ENCODE data around the gene ZDHHC20. TPM values are rescaled to one million over a fixed set of nuclear protein-coding genes. Genes with fewer than 3 reads are reported as not detected.

ZDHHC20 gene
- total RNA-seq (10 to 100 TPM; 60.1 to 73.8 (median 68.0) TPM), total RNA-seq (86.1 to 197 (median 149) reads per million in 29 experiments)
- 88.4 TPM for total RNA-seq (2013)

DNA sequence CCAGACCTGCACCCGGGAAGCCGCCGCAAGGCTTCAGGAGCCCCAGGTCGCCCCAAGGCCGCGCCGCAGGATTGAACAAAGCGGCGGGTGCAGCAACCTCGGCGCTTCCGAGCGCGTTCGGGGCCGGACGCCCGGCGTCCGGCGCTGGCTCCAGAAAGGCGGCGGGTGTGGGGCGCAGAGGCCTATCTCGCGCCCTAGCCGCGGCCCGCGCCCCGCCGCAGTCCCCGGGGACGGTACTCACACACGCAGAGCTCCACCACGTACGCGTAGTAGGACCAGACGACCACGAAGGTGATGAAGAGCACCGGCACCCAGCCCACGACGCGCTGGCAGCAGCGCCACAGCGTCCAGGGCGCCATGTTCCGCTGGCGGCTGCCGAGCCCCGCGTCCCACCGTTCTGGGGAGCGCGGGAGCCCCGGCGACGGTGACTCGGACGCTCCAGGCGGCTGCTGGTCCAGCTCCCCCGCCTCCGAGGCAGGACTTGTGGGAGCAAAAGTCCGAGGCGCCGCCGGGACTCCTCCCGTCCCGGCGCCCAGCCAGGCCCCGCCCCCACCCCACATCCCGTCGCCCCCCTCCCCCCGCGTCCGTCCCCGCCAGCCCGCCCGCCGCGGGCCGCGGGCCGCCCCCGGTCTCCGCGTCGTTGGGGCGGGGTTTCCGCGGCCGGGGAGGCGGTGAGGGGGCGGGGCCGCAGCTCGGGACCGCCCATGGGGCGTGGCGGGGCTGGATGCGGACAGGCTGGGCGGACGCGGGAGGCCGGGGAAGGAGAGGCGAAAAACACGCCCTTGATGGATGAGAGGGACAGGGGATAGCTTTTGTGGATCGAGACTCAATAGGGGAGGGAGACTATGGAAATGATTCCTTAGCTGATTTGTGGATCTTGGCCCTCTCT is at the start of gene ZDHHC20:
Gene ZDHHC20 (minus strand): TSS at position 491 of the 889 bp plus-strand sequence. CDS start 132 bp downstream, at position 359.
- POLR2A ChIA-PET, result interaction anchor here (0.5 to 0.6 kb wide), 3 partner anchors 9 to 282 kb away, joined by 3 to 5 read pairs (median 4); no protein-coding TSS in a partner anchor
- Mint-ChIP-seq H3K4me1 (peaks cover 36 to 50% (median 40%) of the 10 kb centered on the region in 3 donors), H3K27me3 (no peaks in the 10 kb centered on the region), H3K4me3 (peak within 1 kb of the TSS; percentile 91 to 93 (median 93)), H3K36me3 (peaks cover 4% of the 10 kb centered on the region), H3K27ac (peak within 1 kb of the TSS; percentile 83 to 92), H3K9me3 (no peaks in the 10 kb centered on the region)
- CTCF ChIA-PET, result interaction anchor here (0.5 to 2.4 kb wide), 6 partner anchors 18 to 559 kb away, joined by 3 to 10 read pairs (median 4); no protein-coding TSS in a partner anchor
- peak within 1 kb of the TSS; percentile 75 to 94 for H3K4me3 ChIP-seq (ENCODE audit: control insufficient read depth in 1 of 2, extremely low read depth in 1 of 2, low read length in 1 of 2)
- ATAC-seq (replicated peaks in 1 of 4) (peak; percentile 85 to 94 (median 88)), DNase-seq (peak; percentile 49 to 94 (median 80))
- H3K9me3 ChIP-seq, result no peaks in the 10 kb centered on the region
- peak within 1 kb of the TSS; percentile 62 for H3K27ac ChIP-seq (ENCODE audit: low read length)
- no peaks in the 10 kb centered on the region for H3K27me3 ChIP-seq (replicated peaks in 1 of 2; ENCODE audit: control insufficient read depth in 2 of 2, extremely low read depth in 1 of 2, insufficient read depth in 2 of 2, low read length in 1 of 2)
- H3K36me3 ChIP-seq (ENCODE audit: control insufficient read depth in 2 of 2, extremely low read depth in 1 of 2, insufficient read depth in 1 of 2, low read length in 1 of 2), result no peaks in the 10 kb centered on the region
- H3K4me1 ChIP-seq (ENCODE audit: control insufficient read depth in 1 of 2, extremely low read depth in 1 of 2, insufficient read depth in 2 of 2, low read length in 2 of 2), result peaks cover 10 to 12% of the 10 kb centered on the region in 2 experiments
- under 1% methylated on average over 80 of the region's 107 CpGs for WGBS (ENCODE audit: insufficient coverage)

DNA sequence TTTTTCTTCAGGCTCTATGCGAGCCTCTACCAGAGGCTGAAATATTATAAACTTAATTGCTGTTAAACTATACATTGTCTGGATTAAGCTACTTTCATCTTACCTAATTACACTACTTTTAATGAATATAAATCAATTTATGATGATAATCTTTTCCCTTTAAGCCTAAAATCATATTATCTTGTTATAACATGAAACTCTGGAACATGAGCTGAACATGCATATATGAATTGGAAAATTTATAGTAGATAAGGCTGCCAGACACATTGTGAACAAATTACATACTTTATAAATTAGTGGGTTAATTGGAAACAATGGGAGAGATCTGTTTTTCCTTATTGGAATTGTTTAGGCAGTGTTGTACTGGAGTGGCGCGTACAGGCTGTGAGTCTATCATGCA is 45.3 kb upstream of the ZDHHC20 start:
- Mint-ChIP-seq H3K36me3 (peaks cover 47% of the 10 kb centered on the region), H3K4me3 (no peak overlapping the region), H3K27ac (no peak overlapping the region), H3K4me1 (no peaks in the 10 kb centered on the region), H3K27me3 (no peaks in the 10 kb centered on the region), H3K9me3 (no peaks in the 10 kb centered on the region)
- no peak overlapping the region for H3K4me3 ChIP-seq (ENCODE audit: control insufficient read depth in 1 of 2, extremely low read depth in 1 of 2, low read length in 1 of 2)
- DNase-seq (no peak), ATAC-seq (replicated peaks in 1 of 4) (no peak)
- H3K36me3 ChIP-seq (ENCODE audit: control insufficient read depth in 2 of 2, extremely low read depth in 1 of 2, insufficient read depth in 1 of 2, low read length in 1 of 2), result peaks cover 10 to 29% of the 10 kb centered on the region in 2 donors
- CTCF ChIA-PET, result no interaction called here
- POLR2A ChIA-PET, result no interaction called here
- H3K9me3 ChIP-seq, result no peaks in the 10 kb centered on the region
- H3K27ac ChIP-seq (ENCODE audit: low read length), result no peak overlapping the region
- WGBS (ENCODE audit: insufficient coverage), result no CpG with 5 or more reads among the region's 3 CpGs
- no peaks in the 10 kb centered on the region for H3K4me1 ChIP-seq (ENCODE audit: control insufficient read depth in 1 of 2, extremely low read depth in 1 of 2, insufficient read depth in 2 of 2, low read length in 2 of 2)
- no peaks in the 10 kb centered on the region for H3K27me3 ChIP-seq (replicated peaks in 1 of 2; ENCODE audit: control insufficient read depth in 2 of 2, extremely low read depth in 1 of 2, insufficient read depth in 2 of 2, low read length in 1 of 2)

DNA sequence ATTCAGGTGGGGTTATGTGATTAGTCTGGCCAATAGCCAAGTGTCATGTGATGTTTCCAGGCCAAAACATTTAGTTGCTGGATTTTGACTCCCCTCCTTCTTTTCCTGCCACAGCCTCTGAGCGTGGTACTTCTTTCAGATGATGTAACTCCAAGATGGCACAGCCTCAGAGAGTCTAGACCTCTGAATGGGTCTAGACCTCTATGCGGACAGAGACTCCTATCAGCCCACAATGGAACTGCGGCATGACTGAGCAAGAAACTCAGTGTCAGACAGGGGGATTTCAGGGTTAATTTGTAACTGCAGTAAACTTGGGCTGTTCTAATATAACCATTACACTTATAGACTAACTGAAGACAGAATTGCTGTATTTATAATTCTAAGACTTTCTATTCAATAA is 42.6 kb upstream of the ZDHHC20 start:
- Histone ChIP-seq H3K9me3 (no peaks in the 10 kb centered on the region), H3K27ac (ENCODE audit: low read length) (no peak overlapping the region), H3K36me3 (ENCODE audit: control insufficient read depth in 2 of 2, extremely low read depth in 1 of 2, insufficient read depth in 1 of 2, low read length in 1 of 2) (peaks cover 10 to 26% of the 10 kb centered on the region in 2 donors), H3K4me3 (ENCODE audit: control insufficient read depth in 1 of 2, extremely low read depth in 1 of 2, low read length in 1 of 2) (no peak overlapping the region), H3K4me1 (ENCODE audit: control insufficient read depth in 1 of 2, extremely low read depth in 1 of 2, insufficient read depth in 2 of 2, low read length in 2 of 2) (no peaks in the 10 kb centered on the region), H3K27me3 (replicated peaks in 1 of 2; ENCODE audit: control insufficient read depth in 2 of 2, extremely low read depth in 1 of 2, insufficient read depth in 2 of 2, low read length in 1 of 2) (no peaks in the 10 kb centered on the region)
- no peak for DNase-seq
- Mint-ChIP-seq H3K4me3 (no peak overlapping the region), H3K9me3 (no peaks in the 10 kb centered on the region), H3K4me1 (no peaks in the 10 kb centered on the region), H3K27me3 (no peaks in the 10 kb centered on the region), H3K27ac (no peak overlapping the region), H3K36me3 (peaks cover 45% of the 10 kb centered on the region)
- ChIA-PET POLR2A (interaction anchor here in 1 of 2 donors (0.6 kb wide), 1 partner anchor 577 kb away, joined by 3 read pairs; no protein-coding TSS in a partner anchor), CTCF (no interaction called here)
- ATAC-seq (replicated peaks in 1 of 4), result no peak
- WGBS (ENCODE audit: insufficient coverage), result 100% methylated on average over 1 of the region's 3 CpGs

DNA sequence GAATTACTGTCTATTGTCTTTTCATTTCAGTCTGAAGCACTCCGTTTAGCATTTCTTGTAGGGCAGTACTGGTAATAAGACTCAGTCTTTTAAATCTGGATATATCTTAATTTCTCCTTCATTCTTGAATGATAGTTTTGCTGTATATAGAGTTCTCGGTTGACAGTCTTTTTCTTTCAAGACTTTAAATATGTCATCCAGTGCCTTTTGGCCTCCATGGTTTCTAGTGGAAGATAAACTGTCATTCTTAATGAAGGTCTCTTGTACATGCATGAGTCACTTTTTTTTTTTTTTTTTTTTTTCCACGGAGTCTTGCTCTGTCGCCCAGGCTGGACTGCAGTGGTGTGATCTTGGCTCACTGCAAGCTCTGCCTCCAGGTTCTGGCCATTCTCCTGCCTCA is 27.2 kb upstream of the ZDHHC20 start:
- no peak overlapping the region for H3K27ac ChIP-seq (ENCODE audit: low read length)
- ATAC-seq (replicated peaks in 1 of 4) (no peak), DNase-seq (no peak)
- Mint-ChIP-seq H3K27ac (no peak overlapping the region), H3K27me3 (no peaks in the 10 kb centered on the region), H3K36me3 (peaks cover 21% of the 10 kb centered on the region), H3K4me3 (no peak overlapping the region), H3K9me3 (peaks cover 20 to 34% (median 25%) of the 10 kb centered on the region in 3 donors), H3K4me1 (no peaks in the 10 kb centered on the region)
- no CpG with 5 or more reads among the region's 4 CpGs for WGBS (ENCODE audit: insufficient coverage)
- peaks cover 3% of the 10 kb centered on the region for H3K9me3 ChIP-seq
- H3K4me3 ChIP-seq (ENCODE audit: control insufficient read depth in 1 of 2, extremely low read depth in 1 of 2, low read length in 1 of 2), result no peak overlapping the region
- H3K36me3 ChIP-seq (ENCODE audit: control insufficient read depth in 2 of 2, extremely low read depth in 1 of 2, insufficient read depth in 1 of 2, low read length in 1 of 2), result peaks cover 5 to 7% of the 10 kb centered on the region in 2 donors
- H3K4me1 ChIP-seq (ENCODE audit: control insufficient read depth in 1 of 2, extremely low read depth in 1 of 2, insufficient read depth in 2 of 2, low read length in 2 of 2), result no peaks in the 10 kb centered on the region
- POLR2A ChIA-PET, result no interaction called here
- no peaks in the 10 kb centered on the region for H3K27me3 ChIP-seq (replicated peaks in 1 of 2; ENCODE audit: control insufficient read depth in 2 of 2, extremely low read depth in 1 of 2, insufficient read depth in 2 of 2, low read length in 1 of 2)
- CTCF ChIA-PET, result no interaction called here

GRCh38 chr13:21483748-21484147 is 24.6 kb upstream of the ZDHHC20 start:
- DNase-seq (no peak), ATAC-seq (replicated peaks in 1 of 4) (no peak)
- Histone ChIP-seq H3K36me3 (ENCODE audit: control insufficient read depth in 2 of 2, extremely low read depth in 1 of 2, insufficient read depth in 1 of 2, low read length in 1 of 2) (no peaks in the 10 kb centered on the region), H3K4me1 (ENCODE audit: control insufficient read depth in 1 of 2, extremely low read depth in 1 of 2, insufficient read depth in 2 of 2, low read length in 2 of 2) (no peaks in the 10 kb centered on the region), H3K27me3 (replicated peaks in 1 of 2; ENCODE audit: control insufficient read depth in 2 of 2, extremely low read depth in 1 of 2, insufficient read depth in 2 of 2, low read length in 1 of 2) (peaks cover 0 to 4% of the 10 kb centered on the region in 2 experiments), H3K4me3 (ENCODE audit: control insufficient read depth in 1 of 2, extremely low read depth in 1 of 2, low read length in 1 of 2) (no peak overlapping the region), H3K9me3 (peaks cover 3% of the 10 kb centered on the region), H3K27ac (ENCODE audit: low read length) (no peak overlapping the region)
- ChIA-PET CTCF (no interaction called here), POLR2A (no interaction called here)
- 92% methylated on average over 24 of the region's 24 CpGs for WGBS (ENCODE audit: insufficient coverage)
- Mint-ChIP-seq H3K4me3 (no peak overlapping the region), H3K4me1 (peaks cover 6 to 7% (median 6%) of the 10 kb centered on the region in 3 donors), H3K36me3 (no peaks in the 10 kb centered on the region), H3K9me3 (peaks cover 11 to 21% (median 15%) of the 10 kb centered on the region in 3 donors), H3K27ac (no peak overlapping the region), H3K27me3 (no peaks in the 10 kb centered on the region)

DNA sequence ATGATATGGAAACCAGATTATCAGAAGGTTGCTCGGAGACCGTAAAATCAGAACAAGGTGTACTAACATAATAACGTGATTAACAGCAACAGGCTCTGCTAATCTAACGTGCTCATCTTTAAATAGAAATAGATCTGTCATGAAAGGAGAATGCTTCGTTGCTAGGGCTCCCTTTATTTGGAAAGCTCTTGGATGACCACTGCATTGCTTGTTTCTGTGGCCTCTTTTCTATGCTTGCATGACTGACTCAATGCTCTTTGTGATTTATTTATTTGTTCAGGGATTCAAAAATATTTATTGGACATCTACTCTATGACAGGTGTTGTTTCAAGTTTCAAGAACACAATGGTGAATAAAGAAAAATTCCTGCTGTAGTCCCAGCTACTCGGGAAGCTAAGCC is 22.3 kb upstream of the ZDHHC20 start:
- Mint-ChIP-seq H3K4me3 (no peak overlapping the region), H3K4me1 (peaks cover 14 to 16% (median 15%) of the 10 kb centered on the region in 3 donors), H3K36me3 (no peaks in the 10 kb centered on the region), H3K9me3 (peaks cover 4 to 5% (median 5%) of the 10 kb centered on the region in 3 donors), H3K27ac (no peak overlapping the region), H3K27me3 (no peaks in the 10 kb centered on the region)
- ChIA-PET CTCF (interaction anchor here (0.5 to 0.6 kb wide), 2 partner anchors 64 to 118 kb away, joined by 3 read pairs; no protein-coding TSS in a partner anchor), POLR2A (interaction anchor here in 1 of 2 donors (0.6 kb wide), 2 partner anchors 88 to 182 kb away, joined by 3 to 5 read pairs; no protein-coding TSS in a partner anchor)
- WGBS (ENCODE audit: insufficient coverage), result 72% methylated on average over 2 of the region's 6 CpGs
- Histone ChIP-seq H3K27ac (ENCODE audit: low read length) (no peak overlapping the region), H3K27me3 (replicated peaks in 1 of 2; ENCODE audit: control insufficient read depth in 2 of 2, extremely low read depth in 1 of 2, insufficient read depth in 2 of 2, low read length in 1 of 2) (peaks cover 0 to 4% of the 10 kb centered on the region in 2 experiments), H3K36me3 (ENCODE audit: control insufficient read depth in 2 of 2, extremely low read depth in 1 of 2, insufficient read depth in 1 of 2, low read length in 1 of 2) (no peaks in the 10 kb centered on the region), H3K9me3 (no peaks in the 10 kb centered on the region), H3K4me1 (ENCODE audit: control insufficient read depth in 1 of 2, extremely low read depth in 1 of 2, insufficient read depth in 2 of 2, low read length in 2 of 2) (peaks cover 2 to 6% of the 10 kb centered on the region in 2 experiments), H3K4me3 (ENCODE audit: control insufficient read depth in 1 of 2, extremely low read depth in 1 of 2, low read length in 1 of 2) (no peak overlapping the region)
- no peak for ATAC-seq (replicated peaks in 1 of 4)
- no peak for DNase-seq
